Stimulated activated CD8-positive, alpha-beta memory T cell treated with anti-CD3 and anti-CD28 coated beads, Interleukin-15, amount 100 ng/mL, for 4 hours (primary cell): Measurements from ENCODE around the gene P4HTM.

Experiments used
- DNase-seq, 2 donors: peaks; one replicate each; pipeline ENCODE4 v3.0.0-alpha.2; 2020; ENCODE audit warnings: low read depth in 2 of 2

P4HTM gene

DNA sequence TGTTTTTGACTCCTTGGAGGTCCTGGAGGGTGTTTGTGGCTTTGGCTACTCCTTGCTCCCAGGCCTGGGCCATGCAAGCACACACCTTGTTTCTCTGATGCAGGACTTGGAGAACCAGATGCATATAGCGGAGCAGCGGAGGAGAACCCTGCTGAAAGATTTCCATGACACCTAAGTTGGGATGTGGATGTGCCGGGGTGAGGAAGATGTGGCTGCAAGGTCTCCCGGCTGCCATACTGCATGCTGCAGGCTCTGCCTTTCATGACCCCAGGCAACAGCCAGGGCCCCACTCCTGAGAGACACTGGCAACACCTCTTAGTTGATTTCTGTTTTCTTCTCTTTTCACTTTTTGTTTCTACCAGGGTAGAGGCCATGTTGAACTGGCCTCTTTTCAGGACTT lies 6.9 kb upstream of the P4HTM start:
- DNase-seq: no peak

GRCh38 chr3:48984663-48985062 lies 5.4 kb upstream of the P4HTM start:
- no peak for DNase-seq

DNA sequence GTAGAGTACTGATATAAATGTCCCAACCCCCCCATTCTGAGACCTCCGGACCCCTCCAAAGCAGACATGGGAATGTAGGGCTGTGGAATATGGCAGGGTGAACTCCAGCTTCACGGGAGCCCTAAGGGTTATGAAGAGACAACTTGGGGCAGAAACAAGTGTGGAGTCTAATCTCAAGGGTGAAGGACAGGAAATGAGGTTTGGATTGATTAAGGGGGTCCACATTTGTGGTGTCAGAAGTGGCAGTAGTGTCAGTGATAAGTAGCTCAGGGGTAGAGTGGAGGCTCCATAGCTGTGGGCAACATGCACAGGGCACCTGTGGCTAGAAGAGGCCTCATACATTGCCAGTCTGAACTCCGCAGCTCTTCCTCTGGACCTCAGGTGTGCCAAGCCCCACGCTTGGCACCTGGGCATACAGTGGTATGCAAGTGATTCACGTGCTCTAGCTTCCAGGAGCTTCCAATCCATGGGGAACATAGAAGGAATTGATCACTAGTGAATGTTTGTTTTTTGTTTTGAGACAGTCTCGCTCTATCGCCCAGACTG lies 4.1 kb upstream of the P4HTM start:
- DNase-seq: no peak

- no peak for DNase-seq
These were observed 780 bp upstream of the P4HTM start for GRCh38 chr3:48989126-48989795.

DNA sequence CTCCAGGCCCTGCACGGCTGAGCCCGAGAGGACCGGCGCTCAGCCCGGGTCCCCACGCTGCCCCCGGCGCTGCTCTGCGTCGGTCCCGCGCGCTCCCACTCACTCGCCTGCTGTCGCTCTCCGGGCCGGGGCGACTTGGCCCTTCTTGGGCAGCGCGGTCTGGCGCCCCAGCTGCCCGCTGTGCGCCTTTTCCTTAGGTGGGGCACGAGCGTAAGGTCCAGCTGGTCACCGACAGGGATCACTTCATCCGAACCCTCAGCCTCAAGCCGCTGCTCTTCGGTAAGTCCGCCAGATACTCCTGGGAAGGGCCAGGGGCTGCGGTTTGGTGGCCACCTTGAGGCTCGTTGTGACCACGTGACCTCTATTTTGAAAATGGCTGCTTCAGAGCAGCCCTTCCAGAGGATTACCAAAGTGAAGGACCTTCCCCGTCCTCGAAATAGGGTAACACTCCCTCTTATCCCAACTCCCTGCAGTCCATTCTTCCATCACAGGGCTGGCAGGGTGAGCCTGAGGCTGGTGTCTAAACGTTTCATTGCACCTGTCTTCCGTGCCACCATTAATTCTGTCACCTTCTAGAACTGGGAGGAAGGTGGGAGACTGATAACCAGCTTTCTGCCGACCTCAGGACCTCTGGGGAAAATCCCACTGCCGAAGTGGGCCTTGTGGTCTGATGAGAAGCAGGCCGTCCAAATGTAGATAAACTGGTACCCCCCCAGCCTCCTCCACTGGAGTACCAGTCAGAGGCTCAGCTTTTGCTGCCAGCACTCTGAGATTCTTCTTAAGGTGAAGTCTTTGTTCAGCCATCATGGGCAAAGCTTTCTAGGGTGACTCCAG lies 812 bp downstream of the P4HTM start:
- no peak for DNase-seq

DNA sequence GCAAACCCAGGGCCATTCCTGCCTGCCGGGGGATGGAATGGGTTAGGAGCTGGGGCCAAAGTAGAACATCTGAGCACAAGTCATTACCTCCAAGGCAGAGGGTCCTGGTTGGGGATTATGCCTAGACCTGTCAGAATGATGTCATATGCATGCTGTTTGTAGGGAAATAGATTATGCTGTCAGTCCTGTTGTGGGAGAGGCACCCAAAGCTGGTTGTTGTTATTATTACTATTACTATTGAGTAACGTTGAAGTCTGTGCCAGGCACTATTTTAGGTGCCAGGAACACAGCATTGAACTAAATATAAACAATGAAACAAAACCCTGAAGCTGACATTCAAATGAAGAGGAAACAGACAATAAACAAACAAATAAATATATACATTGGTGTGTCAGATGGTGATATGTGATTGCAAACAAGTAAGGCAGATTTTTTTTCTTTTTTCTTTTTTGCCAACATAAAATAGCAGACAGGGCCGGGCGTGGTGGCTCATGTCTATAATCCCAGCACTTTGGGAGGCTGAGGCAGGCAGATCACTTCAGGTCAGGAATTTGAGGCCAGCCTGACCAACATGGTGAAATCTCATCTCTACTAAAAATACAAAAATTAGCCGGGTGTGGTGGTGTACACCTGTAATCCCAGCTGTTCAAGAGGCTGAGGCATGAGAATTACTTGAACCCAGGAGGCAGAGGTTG lies 2.0 kb downstream of the P4HTM start:
- DNase-seq: no peak

DNA sequence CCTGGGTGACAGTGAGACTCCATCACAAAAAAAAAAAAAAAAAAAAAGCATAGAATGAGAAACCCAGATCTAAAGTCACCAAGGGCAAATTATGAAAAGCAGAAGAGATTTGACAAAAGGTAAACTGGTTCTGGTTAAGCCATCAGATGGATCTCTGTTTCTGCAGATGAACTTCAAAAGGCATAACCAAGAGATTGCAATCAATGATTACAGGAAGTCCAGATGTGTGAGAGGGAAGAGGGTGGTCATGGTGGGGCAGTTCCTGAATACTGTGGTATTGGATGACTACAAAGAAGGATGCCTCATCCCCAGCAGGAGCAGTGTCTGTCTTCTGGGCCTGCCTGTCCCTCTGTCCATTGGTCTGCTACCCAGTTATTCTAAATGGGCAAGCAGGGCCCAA lies 3.8 kb downstream of the P4HTM start:
- DNase-seq: no peak

- no peak for DNase-seq
These were observed 6.6 kb downstream of the P4HTM start for GRCh38 chr3:48996640-48997039.

GRCh38 chr3:48997102-48997635 lies 7.1 kb downstream of the P4HTM start:
- no peak for DNase-seq

- DNase-seq: no peak
These were observed 7.9 kb downstream of the P4HTM start for GRCh38 chr3:48997714-48998637.

DNA sequence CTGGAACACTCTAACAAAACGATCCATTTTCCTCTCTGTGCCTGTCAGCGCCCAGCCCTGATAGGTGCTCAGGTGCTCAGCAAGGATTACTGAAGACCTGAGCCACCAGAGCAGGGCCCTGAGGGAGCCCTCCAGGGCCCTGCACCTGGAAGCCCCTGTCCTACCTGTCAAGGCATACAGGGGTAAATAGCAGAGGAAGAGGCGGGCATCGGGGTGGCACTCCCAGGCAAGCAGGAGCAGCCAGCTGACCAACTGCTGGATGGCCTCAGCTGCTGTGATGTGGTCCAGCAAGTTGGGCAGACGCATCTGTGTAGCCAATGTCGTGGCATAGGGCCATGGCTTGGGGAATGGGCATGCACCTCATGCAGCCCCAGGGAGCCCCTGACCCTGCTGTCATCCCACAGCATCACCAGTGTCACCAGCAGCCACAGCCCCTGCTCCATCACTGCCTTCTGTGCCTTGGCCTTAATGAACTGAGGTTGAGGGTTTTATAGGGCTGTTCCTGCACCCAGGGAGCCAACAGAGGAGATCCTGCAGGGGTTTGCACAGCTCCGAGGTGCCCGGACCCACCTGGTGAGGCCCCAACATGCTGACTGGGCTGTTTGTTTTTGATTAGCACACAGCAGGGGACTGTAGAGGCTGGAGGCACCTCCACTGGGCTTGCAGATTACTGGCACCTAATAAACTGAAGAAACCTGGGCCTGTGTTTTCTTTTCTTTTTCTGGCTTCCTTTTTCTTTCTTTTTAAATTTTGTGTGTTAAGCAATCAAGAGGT lies 9.2 kb downstream of the P4HTM start:
- no peak for DNase-seq

DNA sequence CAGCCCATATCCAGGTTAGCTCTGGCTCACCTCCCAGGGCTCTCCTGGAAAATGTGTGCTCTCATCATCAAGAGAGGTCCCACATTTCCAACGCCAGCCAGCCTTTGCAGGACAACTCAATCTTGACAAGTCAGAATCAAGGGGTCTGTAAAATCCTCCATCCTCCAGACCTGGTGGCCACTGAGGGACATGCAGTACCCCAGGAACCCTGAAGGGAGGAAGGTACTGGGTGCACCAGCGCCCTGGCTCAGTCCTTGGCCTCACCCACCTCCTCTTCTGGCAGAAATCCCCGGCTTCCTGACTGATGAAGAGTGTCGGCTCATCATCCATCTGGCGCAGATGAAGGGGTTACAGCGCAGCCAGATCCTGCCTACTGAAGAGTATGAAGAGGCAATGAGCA lies 11.1 kb downstream of the P4HTM start:
- no peak for DNase-seq

DNA sequence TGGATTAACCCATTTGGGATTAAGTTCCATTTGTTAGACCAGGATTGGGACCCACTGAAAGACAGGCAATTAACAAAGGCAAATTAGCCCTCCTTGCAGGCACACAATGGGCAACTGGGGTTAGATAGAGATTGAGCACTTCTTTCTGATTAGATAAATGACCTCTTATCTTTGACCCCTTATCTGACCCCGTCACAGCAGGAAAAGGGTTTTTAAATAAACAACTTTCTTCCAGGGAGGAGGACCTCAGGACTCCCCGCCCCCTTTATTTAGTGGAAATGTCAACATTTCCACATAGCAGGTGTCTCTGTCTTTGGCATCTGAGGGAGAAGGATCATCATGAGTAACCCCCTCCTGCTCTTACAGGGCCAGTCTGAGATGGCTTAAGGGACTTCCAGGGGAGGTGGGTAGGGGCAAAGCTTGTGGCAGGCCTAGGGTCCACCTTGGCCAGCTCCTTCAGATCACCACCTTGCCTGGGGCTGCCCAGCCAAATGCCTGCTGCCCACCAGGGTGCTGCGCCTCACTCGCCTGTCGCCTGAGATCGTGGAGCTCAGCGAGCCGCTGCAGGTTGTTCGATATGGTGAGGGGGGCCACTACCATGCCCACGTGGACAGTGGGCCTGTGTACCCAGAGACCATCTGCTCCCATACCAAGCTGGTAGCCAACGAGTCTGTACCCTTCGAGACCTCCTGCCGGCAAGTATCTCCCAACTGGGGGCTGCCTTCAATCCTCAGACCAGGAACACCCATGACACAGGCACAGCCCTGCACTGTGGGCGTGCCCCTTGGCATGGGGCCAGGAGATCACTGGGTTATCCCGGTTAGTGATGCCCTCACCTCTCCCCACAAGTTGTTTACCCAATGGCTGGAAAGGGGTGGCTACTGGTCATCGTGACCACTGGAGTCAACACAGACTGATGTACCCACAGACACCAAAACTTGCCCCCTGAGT lies 14.6 kb downstream of the P4HTM start:
- no peak for DNase-seq

DNA sequence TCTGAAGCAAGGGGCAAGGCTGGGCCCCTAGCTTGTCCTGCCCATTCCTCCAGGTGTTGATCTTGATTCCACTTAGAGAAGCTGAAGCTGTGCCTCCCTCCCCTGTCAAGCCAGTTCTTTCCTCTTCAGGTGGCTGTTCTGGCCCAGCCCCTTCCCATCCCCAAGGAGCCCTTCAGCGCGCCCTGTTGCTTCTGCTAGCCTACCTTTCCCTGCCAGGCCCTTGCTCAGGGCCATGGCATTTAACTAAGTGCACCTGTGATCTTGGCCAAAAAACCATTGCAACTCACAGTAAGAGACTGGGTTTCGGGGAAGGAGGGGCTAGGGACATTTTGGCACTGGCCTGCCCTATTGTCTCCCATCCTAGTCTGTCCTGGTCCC lies 15.3 kb downstream of the P4HTM start:
- DNase-seq: no peak

GRCh38 chr3:49005998-49006397 lies 16.0 kb downstream of the P4HTM start:
- no peak for DNase-seq

DNA sequence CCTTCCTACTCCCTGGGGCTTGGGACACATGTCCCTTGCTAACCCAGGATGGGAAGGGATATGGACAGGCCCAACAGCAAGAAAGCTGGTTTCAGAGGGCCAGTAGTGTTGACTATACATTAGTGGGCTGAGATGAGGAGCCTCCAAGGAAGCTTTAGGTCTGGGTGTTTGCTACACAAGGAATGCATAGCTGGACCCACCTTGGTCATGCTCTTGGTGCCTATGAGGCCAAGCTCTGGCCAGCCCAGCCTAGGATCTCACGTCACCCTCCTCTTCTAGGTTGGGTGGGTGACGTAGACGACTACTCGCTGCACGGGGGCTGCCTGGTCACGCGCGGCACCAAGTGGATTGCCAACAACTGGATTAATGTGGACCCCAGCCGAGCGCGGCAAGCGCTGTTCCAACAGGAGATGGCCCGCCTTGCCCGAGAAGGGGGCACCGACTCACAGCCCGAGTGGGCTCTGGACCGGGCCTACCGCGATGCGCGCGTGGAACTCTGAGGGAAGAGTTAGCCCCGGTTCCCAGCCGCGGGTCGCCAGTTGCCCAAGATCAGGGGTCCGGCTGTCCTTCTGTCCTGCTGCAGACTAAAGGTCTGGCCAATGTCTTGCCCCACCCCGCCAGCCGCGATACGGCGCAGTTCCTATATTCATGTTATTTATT lies 16.5 kb downstream of the P4HTM start:
- DNase-seq: no peak

GRCh38 chr3:49007068-49007770 lies 17.2 kb downstream of the P4HTM start, which contains the start of gene WDR6:
TSS of gene WDR6 (plus strand) at chr3:49007391. CDS start at chr3:49007432, 41 bp downstream.
- DNase-seq: peak; percentile 92 to 95
